HG02885 (cell line): Measurements from ENCODE around the gene TTC33.
A peak's percentile ranks its signal among the peaks of the same experiment; 100 is the strongest.
"Not testable (repeated sequence)": the region's sequence is repeated elsewhere in the genome, so short reads cannot be mapped to it uniquely, and the experiment has no call there.

Experiments
- ATAC-seq: cut with Tn5 transposase; IDR thresholded peaks from one replicate; pipeline ENCODE4 v1.9.1; 2021; ENCODE audit warnings: mild to moderate bottlenecking; ENCODE audit not compliant: unreplicated experiment, poor library complexity

The TTC33 gene

GRCh38 chr5:40733434-40733833, 22.3 kb downstream of the TTC33 start:
- no peak for ATAC-seq

GRCh38 chr5:40722497-40722911, 33.3 kb downstream of the TTC33 start:
- ATAC-seq, result not testable (repeated sequence)

GRCh38 chr5:40720069-40720468, 35.7 kb downstream of the TTC33 start:
- ATAC-seq, result no peak

- ATAC-seq, result no peak
These were observed 38.5 kb downstream of the TTC33 start for GRCh38 chr5:40717281-40717680.

- ATAC-seq, result no peak
These were observed 39.2 kb downstream of the TTC33 start for GRCh38 chr5:40716590-40716989.

- ATAC-seq, result no peak
These were observed 39.8 kb downstream of the TTC33 start for GRCh38 chr5:40716000-40716399.

GRCh38 chr5:40714001-40714400, 41.8 kb downstream of the TTC33 start:
- ATAC-seq, result no peak

- ATAC-seq, result not testable (repeated sequence)
These were observed 45.2 kb downstream of the TTC33 start for GRCh38 chr5:40710575-40710974.

GRCh38 chr5:40705484-40705883, 50.3 kb downstream of the TTC33 start:
- not testable (repeated sequence) for ATAC-seq

- ATAC-seq, result not testable (repeated sequence)
These were observed 53.7 kb downstream of the TTC33 start for GRCh38 chr5:40702027-40702426.

- no peak for ATAC-seq
These were observed 55.5 kb downstream of the TTC33 start for GRCh38 chr5:40700116-40700782.

- no peak for ATAC-seq
These were observed 61.3 kb downstream of the TTC33 start for GRCh38 chr5:40694433-40694832.

GRCh38 chr5:40691894-40692293, 63.9 kb downstream of the TTC33 start:
- ATAC-seq, result no peak

GRCh38 chr5:40690267-40690666, 65.5 kb downstream of the TTC33 start:
- no peak for ATAC-seq

GRCh38 chr5:40689438-40689837, 66.3 kb downstream of the TTC33 start:
- ATAC-seq, result peak; percentile 62

- ATAC-seq, result no peak
These were observed 66.8 kb downstream of the TTC33 start for GRCh38 chr5:40688996-40689395.

GRCh38 chr5:40688127-40688761, 67.5 kb downstream of the TTC33 start:
- ATAC-seq, result peak; percentile 88

GRCh38 chr5:40687321-40687720, 68.4 kb downstream of the TTC33 start:
- no peak for ATAC-seq

GRCh38 chr5:40685976-40686486, 69.7 kb downstream of the TTC33 start:
- no peak for ATAC-seq

- no peak for ATAC-seq
These were observed 70.6 kb downstream of the TTC33 start for GRCh38 chr5:40685193-40685592.

- ATAC-seq, result no peak
These were observed 72.5 kb downstream of the TTC33 start for GRCh38 chr5:40683305-40683704.
